SJSA1 (cell line): ENCODE measurements around the gene B4GALT1. TPM values are rescaled to one million over a fixed set of nuclear protein-coding genes. Genes with fewer than 3 reads are reported as not detected.

Experiments used
- DNase-seq, 2 experiments: peaks; one replicate each; pipeline ENCODE4 v3.0.0-alpha.2; 2015 to 2020; ENCODE audit warnings: low spot score in 2 of 2, low read depth in 1 of 2
- H3K27ac ChIP-seq: fragments of 250-450 bp; sonication (Bioruptor Pico); 2 replicates; pipeline ENCODE4 v1.5.1; 2020; ENCODE audit warnings: mild to moderate bottlenecking, moderate library complexity
- H3K27me3 ChIP-seq: fragments of 250-450 bp; sonication (Bioruptor Pico); replicated peaks from 2 replicates; pipeline ENCODE4 v1.5.1; 2020; ENCODE audit warnings: mild to moderate bottlenecking, moderate library complexity
- H3K36me3 ChIP-seq: fragments of 250-450 bp; sonication (Bioruptor Pico); 2 replicates; pipeline ENCODE4 v1.5.1; 2020; ENCODE audit warnings: mild to moderate bottlenecking
- H3K4me1 ChIP-seq: fragments of 250-450 bp; sonication (Bioruptor Pico); replicated peaks from 2 replicates; pipeline ENCODE4 v1.6.1; 2021; ENCODE audit warnings: mild to moderate bottlenecking
- H3K4me3 ChIP-seq: fragments of 250-450 bp; sonication (Bioruptor Pico); 2 replicates; pipeline ENCODE4 v1.5.1; 2020; ENCODE audit warnings: mild to moderate bottlenecking
- H3K9me3 ChIP-seq: fragments of 250-450 bp; sonication (Bioruptor Pico); replicated peaks from 2 replicates; pipeline ENCODE4 v1.5.1; 2020; ENCODE audit warnings: mild to moderate bottlenecking
- total RNA-seq: library from RNA; depleted of rRNA; stranded (reverse); fragments of >200 nt; shearing (Covaris generic); gene quantifications from 2 replicates; pipeline ENCODE4 v1.2.3, GENCODE V29; 2014; rRNA removed

B4GALT1 gene
- total RNA-seq, 1 experiment from 2014 or later = 4.7 TPM

DNA sequence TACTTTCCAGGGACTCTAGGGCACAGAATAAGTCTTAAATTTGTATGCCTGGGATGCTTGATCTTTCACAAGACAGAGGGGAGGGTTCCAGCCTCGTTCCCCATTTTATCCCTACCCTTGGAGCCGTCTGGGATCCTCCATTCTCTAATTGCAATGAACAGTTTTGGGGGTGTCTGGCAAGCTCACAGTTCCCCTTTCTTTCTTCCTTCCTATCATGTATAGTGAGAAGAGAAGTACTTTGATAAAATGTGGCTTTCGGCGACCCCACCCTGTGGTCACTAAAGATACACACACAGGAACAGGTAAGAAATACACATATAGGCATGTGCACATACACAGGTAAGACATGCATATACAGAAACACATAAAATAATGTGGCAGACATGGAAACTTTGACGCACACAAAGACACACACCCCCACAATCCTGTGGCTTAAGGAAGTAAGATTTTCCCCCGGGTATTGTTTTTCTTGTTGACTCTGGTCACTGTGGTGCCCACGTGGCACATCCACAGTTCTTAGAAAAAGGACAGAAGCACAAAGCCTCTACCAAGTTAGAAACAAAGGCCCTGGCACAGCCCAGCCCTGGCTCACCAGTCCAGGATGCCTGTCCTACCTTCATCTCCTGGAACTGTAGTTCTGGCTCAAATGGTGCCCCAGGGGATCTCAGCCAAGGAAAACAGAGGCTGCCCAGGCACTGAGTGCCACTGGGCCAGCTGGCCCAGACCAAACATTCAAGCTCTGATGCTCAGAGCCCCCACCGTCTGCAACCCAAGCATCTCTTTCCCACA lies 84.4 kb downstream of the B4GALT1 start:
- H3K36me3 ChIP-seq = no peaks in the 10 kb centered on the region
- H3K27ac ChIP-seq = no peak overlapping the region
- H3K27me3 ChIP-seq = no peaks in the 10 kb centered on the region
- H3K4me3 ChIP-seq = no peak overlapping the region
- H3K4me1 ChIP-seq = peaks cover 7% of the 10 kb centered on the region
- no peaks in the 10 kb centered on the region for H3K9me3 ChIP-seq
- no peak for DNase-seq

DNA sequence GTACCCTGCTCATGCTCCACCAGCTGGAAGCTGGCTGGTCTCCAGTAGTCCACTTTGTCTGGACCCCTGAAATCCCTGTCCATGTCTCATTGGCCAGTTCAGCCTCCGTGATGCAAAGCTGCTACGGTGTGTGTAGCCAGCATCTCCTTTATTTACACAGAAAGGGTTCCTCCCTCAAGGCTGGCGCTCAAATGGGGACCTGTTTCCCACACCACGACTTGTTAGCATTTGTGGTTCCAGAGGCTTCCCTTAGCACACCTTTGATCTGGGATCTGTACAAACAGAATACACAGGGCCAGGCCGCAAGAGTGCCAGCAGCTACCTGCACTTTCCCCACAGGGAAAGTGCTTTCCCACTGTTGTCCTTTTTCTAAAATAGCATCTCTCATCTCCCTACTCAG lies 85.0 kb downstream of the B4GALT1 start:
- H3K9me3 ChIP-seq = no peaks in the 10 kb centered on the region
- H3K27me3 ChIP-seq = no peaks in the 10 kb centered on the region
- peaks cover 7% of the 10 kb centered on the region for H3K4me1 ChIP-seq
- no peak overlapping the region for H3K4me3 ChIP-seq
- H3K36me3 ChIP-seq = no peaks in the 10 kb centered on the region
- DNase-seq = no peak
- no peak overlapping the region for H3K27ac ChIP-seq

DNA sequence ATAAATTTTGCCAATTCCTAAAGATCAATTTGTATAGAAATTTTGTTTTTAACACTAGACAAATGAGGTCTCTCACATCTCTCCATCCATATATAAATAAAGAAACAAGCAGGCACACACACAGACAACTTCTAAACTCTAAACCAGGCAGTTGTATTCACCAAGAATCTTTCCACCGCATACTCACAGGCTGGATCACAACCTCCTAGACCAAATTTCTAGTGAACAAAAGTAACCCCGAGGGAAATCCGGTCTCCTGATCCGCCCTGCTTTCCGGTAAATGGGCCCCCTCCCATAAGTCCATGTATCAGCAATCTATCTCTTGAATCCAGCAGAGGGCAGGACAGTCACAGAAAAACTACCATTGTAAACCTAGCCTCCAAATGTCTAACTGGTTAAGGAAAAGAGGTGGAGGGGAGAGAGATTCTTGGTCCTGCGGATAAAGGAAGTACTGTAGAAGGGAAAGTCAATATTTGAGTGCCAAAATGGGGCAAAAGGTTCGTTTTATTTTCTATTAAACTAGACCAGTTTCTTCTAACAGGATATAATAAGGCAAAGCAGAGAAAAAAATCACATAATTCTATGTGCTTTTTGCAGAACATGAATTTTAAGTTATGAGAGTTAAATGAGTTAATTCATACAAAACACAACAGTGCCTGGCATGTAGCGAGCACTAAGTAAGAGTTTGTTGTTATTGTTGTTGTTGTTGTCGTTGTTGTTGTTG lies 85.8 kb downstream of the B4GALT1 start:
- Histone ChIP-seq H3K27me3 (no peaks in the 10 kb centered on the region), H3K36me3 (0 out of 2 replicates have a peak, but pooled peaks cover 2% of the 10 kb centered on the region), H3K4me1 (peaks cover 7% of the 10 kb centered on the region), H3K4me3 (no peak overlapping the region), H3K27ac (no peak overlapping the region), H3K9me3 (no peaks in the 10 kb centered on the region)
- peak; percentile 46 to 52 for DNase-seq

DNA sequence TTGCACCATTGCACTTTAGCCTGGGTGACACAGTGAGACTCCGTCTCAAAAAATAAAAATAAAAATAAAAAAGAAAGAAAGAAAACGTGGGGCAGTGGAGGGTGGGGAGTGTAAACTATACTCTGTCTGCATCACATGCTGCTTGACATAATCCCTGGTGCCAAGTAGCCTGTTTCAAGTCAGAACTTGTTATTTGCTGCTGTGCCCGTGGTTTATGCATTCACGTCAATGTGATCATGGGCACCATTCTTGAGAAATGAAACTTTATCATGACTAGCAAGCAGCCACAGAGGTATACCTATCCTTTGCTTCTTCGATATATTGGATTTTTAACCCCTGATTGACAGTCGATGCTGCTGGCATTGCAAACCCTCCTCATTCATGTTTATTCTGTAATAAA lies 86.6 kb downstream of the B4GALT1 start:
- Histone ChIP-seq H3K27ac (no peak overlapping the region), H3K4me1 (peaks cover 7% of the 10 kb centered on the region), H3K27me3 (no peaks in the 10 kb centered on the region), H3K9me3 (no peaks in the 10 kb centered on the region), H3K4me3 (no peak overlapping the region), H3K36me3 (0 out of 2 replicates have a peak, but pooled peaks cover 2% of the 10 kb centered on the region)
- DNase-seq = no peak

DNA sequence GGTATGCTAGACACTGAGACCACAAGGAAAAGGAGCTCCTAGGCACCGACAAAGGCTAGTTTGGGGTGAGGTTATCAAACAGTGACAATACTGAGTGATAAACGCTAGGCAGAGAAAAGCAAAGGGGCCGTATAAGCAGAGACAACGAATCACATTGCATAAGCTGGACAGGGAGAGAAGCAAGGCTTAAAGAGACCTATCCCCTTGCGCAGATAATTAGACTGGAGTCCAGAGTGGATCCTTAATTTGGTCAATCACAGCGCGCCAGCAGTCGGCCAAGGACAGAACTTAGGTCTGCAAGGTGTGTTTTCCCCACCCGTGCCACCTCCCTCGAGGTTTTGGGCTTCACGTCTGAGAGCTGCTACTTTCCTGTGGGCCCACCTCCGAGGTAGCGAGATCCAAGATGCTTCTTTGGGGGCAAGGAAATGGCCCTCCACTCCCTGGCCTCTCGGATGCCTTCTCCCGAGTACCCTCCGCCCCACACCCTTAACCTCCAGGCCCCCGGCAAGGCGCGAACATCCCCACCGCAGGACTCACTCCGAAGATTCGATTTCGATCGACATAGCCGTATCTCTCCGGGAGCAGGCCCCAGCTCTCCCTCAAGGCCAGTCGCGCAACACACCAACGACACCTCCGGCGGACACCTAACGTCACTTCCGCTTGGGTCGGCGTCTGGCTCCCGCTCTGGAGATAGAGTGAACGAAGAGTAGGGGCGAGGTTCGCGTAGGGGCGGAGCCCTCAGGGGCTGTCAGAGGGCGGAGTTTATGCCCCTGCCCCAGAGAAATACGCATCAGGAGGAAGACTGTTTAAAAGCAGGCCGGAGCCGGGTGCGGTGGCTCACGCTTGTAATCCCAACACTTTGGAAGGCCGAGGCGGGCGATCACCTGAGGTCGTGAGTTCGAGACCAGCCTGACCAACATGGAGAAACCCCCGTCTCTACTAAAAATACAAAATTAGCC lies 90.8 kb downstream of the B4GALT1 start, which contains the start of gene SMU1:
SMU1 (minus strand) TSS at position 629 of the 959 bp plus-strand sequence; CDS start at position 563, 66 bp downstream.
- Histone ChIP-seq H3K9me3 (no peaks in the 10 kb centered on the region), H3K4me3 (peak within 1 kb of the TSS; percentile 70), H3K27me3 (no peaks in the 10 kb centered on the region), H3K36me3 (peaks cover 11% of the 10 kb centered on the region; the same call in 1 of the 2 replicates), H3K27ac (peak within 1 kb of the TSS; percentile 80), H3K4me1 (peaks cover 4% of the 10 kb centered on the region)
- peak; percentile 88 to 92 for DNase-seq

DNA sequence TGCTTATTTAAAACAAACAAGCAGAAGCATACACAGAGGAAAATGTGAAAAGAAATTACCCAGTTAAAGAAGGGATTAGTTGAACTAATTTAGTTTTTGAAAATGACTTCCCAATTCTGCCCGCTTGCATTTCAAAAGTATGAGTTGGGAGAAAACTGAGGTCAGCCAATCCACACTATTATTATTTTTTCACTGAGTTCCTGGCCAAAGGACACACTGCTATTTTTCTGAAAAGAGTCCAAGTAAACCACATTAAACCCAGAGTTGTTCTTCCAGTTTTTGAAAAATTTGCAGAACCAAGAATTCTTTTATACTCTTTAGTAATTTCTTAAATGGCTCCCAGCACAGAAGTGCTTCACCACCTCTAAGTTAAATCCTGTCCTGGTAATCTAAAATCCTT lies 98.1 kb downstream of the B4GALT1 start:
- no peak overlapping the region for H3K4me3 ChIP-seq
- no peak for DNase-seq
- H3K27ac ChIP-seq = no peak overlapping the region
- no peaks in the 10 kb centered on the region for H3K9me3 ChIP-seq
- peaks cover 20% of the 10 kb centered on the region for H3K36me3 ChIP-seq
- H3K27me3 ChIP-seq = no peaks in the 10 kb centered on the region
- no peaks in the 10 kb centered on the region for H3K4me1 ChIP-seq

DNA sequence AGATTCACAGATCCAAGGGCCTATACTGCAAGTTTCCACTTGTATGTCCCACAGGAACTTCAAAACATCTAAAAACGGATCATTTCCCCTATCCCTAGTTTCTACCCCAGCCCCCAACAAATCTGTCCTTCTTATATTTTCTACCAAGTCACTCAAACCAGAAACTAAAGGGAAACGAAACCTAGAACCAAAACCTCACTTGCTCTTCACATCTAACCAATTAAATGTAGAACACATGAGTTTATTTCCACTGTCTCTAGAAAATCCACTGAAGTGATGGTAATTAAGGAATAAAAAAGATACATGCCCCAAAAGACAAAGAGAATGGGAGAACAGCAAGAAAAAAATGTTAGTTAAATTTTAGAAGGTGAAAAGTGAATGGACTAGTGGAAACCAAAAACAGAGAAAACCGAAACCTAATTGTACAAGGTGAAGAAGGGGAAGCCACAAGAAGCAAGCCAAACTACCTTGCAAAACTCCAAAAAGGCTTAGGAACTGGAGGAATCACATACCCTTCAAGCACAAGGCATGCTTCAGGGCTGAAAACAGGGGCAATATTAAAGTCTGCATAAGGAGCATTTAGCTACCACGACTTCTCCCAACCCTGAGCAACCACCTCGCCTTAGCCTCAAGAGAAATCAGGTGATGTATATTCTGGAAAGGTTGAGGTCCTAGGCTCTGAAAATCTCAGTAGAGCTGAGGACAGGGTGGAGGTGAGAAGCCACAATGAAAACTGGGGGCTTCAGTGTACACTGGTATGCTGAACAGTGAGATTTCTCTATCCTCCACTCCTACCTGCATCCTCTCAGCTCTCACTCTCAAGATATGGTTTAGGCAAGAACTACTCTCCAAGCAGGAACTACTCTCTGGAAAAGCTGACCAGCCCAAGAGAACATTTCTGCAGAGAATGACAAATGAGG lies 101.7 kb downstream of the B4GALT1 start:
- no peaks in the 10 kb centered on the region for H3K27me3 ChIP-seq
- no peaks in the 10 kb centered on the region for H3K9me3 ChIP-seq
- H3K4me1 ChIP-seq = no peaks in the 10 kb centered on the region
- H3K27ac ChIP-seq = no peak overlapping the region
- DNase-seq = no peak
- peaks cover 23% of the 10 kb centered on the region for H3K36me3 ChIP-seq
- H3K4me3 ChIP-seq = no peak overlapping the region

Other genes with a start within 250 kb of the B4GALT1 start
- gene APTX, start 165.7 kb downstream of the B4GALT1 start, total RNA-seq = 36.6 and 48.7 TPM in 2 replicates
- gene DNAJA1, start 142.1 kb downstream of the B4GALT1 start, total RNA-seq = 142 and 143 TPM in 2 replicates
- gene SMU1, start 90.7 kb downstream of the B4GALT1 start, total RNA-seq = 12.9 and 17.0 TPM in 2 replicates
- not detected in 2 replicates for gene SPINK4, start 72.8 kb upstream of the B4GALT1 start, total RNA-seq
- gene BAG1, start 97.4 kb upstream of the B4GALT1 start, total RNA-seq = 25.0 and 39.4 TPM in 2 replicates
- gene CHMP5, start 97.7 kb upstream of the B4GALT1 start, total RNA-seq = 60.5 and 65.9 TPM in 2 replicates
- 10.3 and 13.0 TPM in 2 replicates for gene NFX1, start 123.2 kb upstream of the B4GALT1 start, total RNA-seq
- not detected in 2 replicates for gene AQP7, start 235.2 kb upstream of the B4GALT1 start, total RNA-seq